Panc1 (cell line): ENCODE data around the gene HLA-DMB. TPM values are rescaled to one million over a fixed set of nuclear protein-coding genes. Genes with fewer than 3 reads are reported as not detected.

Experiments
- ATAC-seq: fragments of 200-7000 bp; cut with Tn5 transposase; 2 replicates; pipeline ENCODE4 v1.9.1; 2020; ENCODE audit warnings: mild to moderate bottlenecking, moderate library complexity
- BruUV-seq: library from RNA; stranded (reverse); fragments of 400-500 nt; replicated peaks from 2 replicates; lab custom pipeline; 2021; lab: Mats Ljungman, UMichigan
- CTCF ChIA-PET: fragments of 300-600 bp; sonication (Branson Sonifier 250); formaldehyde crosslinking; loops from one replicate; lab custom pipeline; 2022; ENCODE audit warnings: antibody characterized with exemption; lab: Charles Lee
- POLR2A ChIA-PET: fragments of 300-600 bp; sonication (Branson Sonifier 250); formaldehyde crosslinking; loops from one replicate; lab custom pipeline; 2022; ENCODE audit warnings: antibody characterized with exemption; lab: Charles Lee
- DNase-seq: peaks from one replicate; pipeline ENCODE4 v3.0.0-alpha.2; 2010; ENCODE audit warnings: low read depth, low spot score
- H3K27ac ChIP-seq: 2 replicates; pipeline ENCODE4 v1.5.1; 2011; ENCODE audit warnings: mild to moderate bottlenecking, low read length, inconsistent platforms
- H3K27me3 ChIP-seq: fragments of 200-500 bp; sonication (Bioruptor generic); 2 replicates; pipeline ENCODE4 v1.6.0; 2014; ENCODE audit warnings: low read length, inconsistent platforms; ENCODE audit not compliant: control insufficient read depth, insufficient read depth
- H3K36me3 ChIP-seq: fragments of 200-500 bp; sonication (Bioruptor generic); 2 replicates; pipeline ENCODE4 v1.5.1; 2014; ENCODE audit warnings: inconsistent platforms, mild to moderate bottlenecking, low read length, moderate library complexity; ENCODE audit not compliant: control insufficient read depth, insufficient read depth
- H3K4me1 ChIP-seq: 2 replicates; pipeline ENCODE4 v1.5.1; 2011; ENCODE audit warnings: inconsistent platforms, mild to moderate bottlenecking, low read length, moderate library complexity; ENCODE audit not compliant: control insufficient read depth, insufficient read depth
- H3K4me3 ChIP-seq, 2 experiments: 2 replicates each; pipeline ENCODE4 v1.5.1; 2011 to 2012; ENCODE audit warnings: low read depth in 2 of 2, low read length in 2 of 2, mild to moderate bottlenecking in 2 of 2, inconsistent platforms in 1 of 2, moderate library complexity in 1 of 2
- H3K9me3 ChIP-seq: fragments of 200-500 bp; sonication (Bioruptor generic); 2 replicates; pipeline ENCODE4 v1.5.1; 2014; ENCODE audit warnings: low read depth, mild to moderate bottlenecking, inconsistent platforms, low read length, moderate library complexity; ENCODE audit not compliant: control insufficient read depth, insufficient read depth
- POLR2AphosphoS5 ChIP-seq: IDR thresholded peaks from 2 replicates; pipeline ENCODE4 v1.6.1; 2012; ENCODE audit warnings: mild to moderate bottlenecking, low read depth, low read length, moderate library complexity
- SIN3A ChIP-seq: IDR thresholded peaks from 2 replicates; pipeline ENCODE4 v1.6.1; 2012; ENCODE audit warnings: low read depth, mild to moderate bottlenecking, low read length, moderate library complexity, borderline replicate concordance; ENCODE audit not compliant: insufficient read depth
- TCF7L2 ChIP-seq: IDR thresholded peaks from 2 replicates; pipeline ENCODE4 v1.6.1; 2011; ENCODE audit warnings: mild to moderate bottlenecking, low read depth, low read length, inconsistent platforms
- in situ Hi-C: cut with HindIII; loops from 2 replicates; pipeline ENCODE4 v1.10.0; 2016; ENCODE audit warnings: low sequenced_read_pairs, low pct_unique_long_range_greater_than_20kb
- intact Hi-C: fragments of 100-400 bp; cut with micrococcal nuclease; formaldehyde crosslinking; loops from one replicate; pipeline ENCODE4 v1.10.0; 2022; ENCODE audit not compliant: unreplicated experiment
- total RNA-seq: library from RNA; stranded (reverse); gene quantifications from one replicate; pipeline ENCODE4 v1.2.1, GENCODE V29; 2021; ENCODE audit not compliant: unreplicated experiment
- TF ChIP-seq, protein P1 (sequence below): fragments of 450-650 bp; IDR thresholded peaks from 2 replicates; pipeline ENCODE4 v1.5.1; 2017; ENCODE audit warnings: mild to moderate bottlenecking
- TF ChIP-seq, protein P2 (sequence below), 2 experiments: IDR thresholded peaks; 2 replicates each; pipeline ENCODE4 v1.6.1; 2011 to 2012; ENCODE audit warnings: low read depth in 2 of 2, control low read depth in 1 of 2, low read length in 1 of 2, mild to moderate bottlenecking in 1 of 2, moderate library complexity in 1 of 2; ENCODE audit not compliant: insufficient read depth in 1 of 2

Gene HLA-DMB
- total RNA-seq, 1 experiment from 2014 or later, result 0.44 TPM

DNA sequence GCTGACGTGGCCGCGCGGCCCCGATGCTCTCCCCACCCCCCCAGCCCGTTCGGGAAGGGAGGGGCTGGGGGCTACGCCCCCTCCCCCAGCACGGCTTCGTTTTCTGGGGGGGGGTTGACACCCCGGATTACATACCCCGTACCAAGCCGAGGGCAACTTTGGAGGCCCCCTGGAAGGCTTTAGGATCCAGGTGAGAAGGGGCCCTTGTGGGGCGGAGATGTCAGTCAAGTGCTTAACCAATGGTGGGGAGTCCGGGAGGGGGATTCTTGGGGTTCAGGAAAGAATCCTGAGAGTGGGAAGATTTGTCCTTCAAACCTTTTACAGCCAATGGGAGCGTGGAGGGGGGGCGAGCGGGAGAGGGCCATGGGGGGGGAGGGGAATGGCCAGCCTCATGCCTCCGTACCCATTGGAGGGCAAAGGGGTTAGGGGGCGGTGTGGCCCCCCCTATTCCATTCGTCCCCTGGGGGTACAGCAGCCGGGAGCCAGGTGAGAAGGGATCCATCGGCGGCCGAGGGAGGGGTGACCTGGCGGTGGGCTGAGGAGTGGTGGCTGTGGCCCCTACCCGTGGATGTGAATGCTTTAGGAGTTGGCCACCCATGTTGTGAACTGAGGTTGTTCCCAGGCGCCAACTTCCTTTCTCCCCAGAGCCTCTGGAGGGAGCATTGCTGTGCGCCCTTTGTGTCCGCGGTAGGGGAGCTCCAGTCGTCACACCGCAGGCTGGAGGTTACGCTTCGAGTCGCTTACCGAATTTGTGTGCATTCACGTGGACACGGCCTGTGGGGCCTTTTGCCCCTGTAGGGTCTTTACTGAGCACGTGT lies 28.2 kb upstream of the HLA-DMB start:
- BruUV-seq, result no TSS peak
- peak overlapping the region; percentile 100 for H3K27ac ChIP-seq
- H3K36me3 ChIP-seq, result peaks cover 16% of the 10 kb centered on the region
- no peaks in the 10 kb centered on the region for H3K9me3 ChIP-seq
- in situ Hi-C loops (no loop called here), intact Hi-C loops (no loop called here)
- POLR2A ChIA-PET, result interaction anchor here (0.7 to 0.9 kb wide), 2 partner anchors 10 to 22 kb away, joined by 6 to 12 read pairs; no protein-coding TSS in a partner anchor
- H3K4me3 ChIP-seq, result peak overlapping the region; percentile 88 to 100
- peaks cover 23% of the 10 kb centered on the region for H3K4me1 ChIP-seq
- peak; percentile 26 for ATAC-seq
- 0 out of 2 replicates have a peak, but pooled peaks have one; percentile 48 for TF ChIP-seq SIN3A
- TF ChIP-seq, protein P1, sequence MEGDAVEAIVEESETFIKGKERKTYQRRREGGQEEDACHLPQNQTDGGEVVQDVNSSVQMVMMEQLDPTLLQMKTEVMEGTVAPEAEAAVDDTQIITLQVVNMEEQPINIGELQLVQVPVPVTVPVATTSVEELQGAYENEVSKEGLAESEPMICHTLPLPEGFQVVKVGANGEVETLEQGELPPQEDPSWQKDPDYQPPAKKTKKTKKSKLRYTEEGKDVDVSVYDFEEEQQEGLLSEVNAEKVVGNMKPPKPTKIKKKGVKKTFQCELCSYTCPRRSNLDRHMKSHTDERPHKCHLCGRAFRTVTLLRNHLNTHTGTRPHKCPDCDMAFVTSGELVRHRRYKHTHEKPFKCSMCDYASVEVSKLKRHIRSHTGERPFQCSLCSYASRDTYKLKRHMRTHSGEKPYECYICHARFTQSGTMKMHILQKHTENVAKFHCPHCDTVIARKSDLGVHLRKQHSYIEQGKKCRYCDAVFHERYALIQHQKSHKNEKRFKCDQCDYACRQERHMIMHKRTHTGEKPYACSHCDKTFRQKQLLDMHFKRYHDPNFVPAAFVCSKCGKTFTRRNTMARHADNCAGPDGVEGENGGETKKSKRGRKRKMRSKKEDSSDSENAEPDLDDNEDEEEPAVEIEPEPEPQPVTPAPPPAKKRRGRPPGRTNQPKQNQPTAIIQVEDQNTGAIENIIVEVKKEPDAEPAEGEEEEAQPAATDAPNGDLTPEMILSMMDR, result no peak
- no peak for DNase-seq
- CTCF ChIA-PET, result interaction anchor here (0.6 to 1.1 kb wide), 2 partner anchors 34 to 1930 kb away, joined by 3 read pairs; no protein-coding TSS in a partner anchor
- H3K27me3 ChIP-seq, result no peaks in the 10 kb centered on the region

DNA sequence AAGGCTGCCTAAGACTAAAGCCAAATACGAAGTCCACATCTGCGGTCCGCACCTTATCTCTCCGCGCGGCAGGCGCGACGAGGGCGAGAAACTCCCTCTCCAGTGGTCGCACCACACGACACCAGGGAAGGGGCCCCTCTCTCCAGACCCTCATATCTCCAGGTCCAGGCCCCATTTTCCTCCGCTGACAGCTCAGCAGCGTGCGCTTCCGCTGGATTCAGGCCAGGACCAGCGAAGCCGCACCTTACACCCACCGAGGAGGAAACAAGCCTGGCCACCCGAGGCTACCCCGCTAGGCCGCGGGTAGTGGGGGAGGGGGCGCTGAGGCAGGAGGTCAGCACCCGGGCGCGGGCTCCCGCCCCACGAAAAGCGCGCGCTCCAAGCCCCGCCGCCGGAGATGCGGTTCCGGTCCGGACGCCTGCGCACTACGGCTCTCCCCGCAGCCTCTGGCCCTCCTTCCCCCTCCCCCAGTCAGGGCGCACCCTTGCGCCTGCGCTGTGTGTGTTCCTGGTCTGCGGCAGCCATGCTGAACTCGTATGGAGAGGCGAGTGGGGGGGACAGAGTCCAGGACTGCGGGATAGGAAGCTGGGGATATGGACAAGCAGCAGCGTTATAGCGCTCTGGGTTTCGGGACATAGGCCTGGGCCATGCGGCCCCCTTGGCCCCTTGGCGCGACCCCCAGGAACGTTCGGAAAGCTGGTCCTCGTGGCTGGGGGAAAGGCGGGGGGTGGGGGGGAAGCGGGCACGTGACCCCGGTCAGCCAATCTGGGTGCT lies 27.5 kb upstream of the HLA-DMB start, which contains the start of gene BRD2:
TSS of gene BRD2 (plus strand) at position 502 of the 774 bp plus-strand sequence. CDS start 4,305 bp downstream, outside the sequence.
- peak; percentile 63 for ATAC-seq
- peak within 1 kb of the TSS; percentile 88 to 100 for H3K4me3 ChIP-seq
- H3K27ac ChIP-seq, result peak within 1 kb of the TSS; percentile 100
- H3K4me1 ChIP-seq, result peaks cover 26% of the 10 kb centered on the region
- ChIA-PET POLR2A (interaction anchor here (0.7 to 0.9 kb wide), 2 partner anchors 11 to 21 kb away, joined by 6 to 12 read pairs; no protein-coding TSS in a partner anchor), CTCF (interaction anchor here (0.6 to 1.3 kb wide), 4 partner anchors 11 to 1931 kb away, joined by 3 read pairs; partner anchors contain the start of gene HLA-DMA)
- H3K36me3 ChIP-seq, result peaks cover 11% of the 10 kb centered on the region
- in situ Hi-C loops, result no loop called here
- intact Hi-C loops, result no loop called here
- H3K9me3 ChIP-seq, result no peaks in the 10 kb centered on the region
- BruUV-seq, result no TSS peak
- no peaks in the 10 kb centered on the region for H3K27me3 ChIP-seq
- TF ChIP-seq POLR2AphosphoS5, result peak; percentile 91
- TF ChIP-seq TCF7L2, result no peak
- peak; percentile 36; the same call in 1 of the 2 replicates for TF ChIP-seq SIN3A
- peak; percentile 86 for DNase-seq

DNA sequence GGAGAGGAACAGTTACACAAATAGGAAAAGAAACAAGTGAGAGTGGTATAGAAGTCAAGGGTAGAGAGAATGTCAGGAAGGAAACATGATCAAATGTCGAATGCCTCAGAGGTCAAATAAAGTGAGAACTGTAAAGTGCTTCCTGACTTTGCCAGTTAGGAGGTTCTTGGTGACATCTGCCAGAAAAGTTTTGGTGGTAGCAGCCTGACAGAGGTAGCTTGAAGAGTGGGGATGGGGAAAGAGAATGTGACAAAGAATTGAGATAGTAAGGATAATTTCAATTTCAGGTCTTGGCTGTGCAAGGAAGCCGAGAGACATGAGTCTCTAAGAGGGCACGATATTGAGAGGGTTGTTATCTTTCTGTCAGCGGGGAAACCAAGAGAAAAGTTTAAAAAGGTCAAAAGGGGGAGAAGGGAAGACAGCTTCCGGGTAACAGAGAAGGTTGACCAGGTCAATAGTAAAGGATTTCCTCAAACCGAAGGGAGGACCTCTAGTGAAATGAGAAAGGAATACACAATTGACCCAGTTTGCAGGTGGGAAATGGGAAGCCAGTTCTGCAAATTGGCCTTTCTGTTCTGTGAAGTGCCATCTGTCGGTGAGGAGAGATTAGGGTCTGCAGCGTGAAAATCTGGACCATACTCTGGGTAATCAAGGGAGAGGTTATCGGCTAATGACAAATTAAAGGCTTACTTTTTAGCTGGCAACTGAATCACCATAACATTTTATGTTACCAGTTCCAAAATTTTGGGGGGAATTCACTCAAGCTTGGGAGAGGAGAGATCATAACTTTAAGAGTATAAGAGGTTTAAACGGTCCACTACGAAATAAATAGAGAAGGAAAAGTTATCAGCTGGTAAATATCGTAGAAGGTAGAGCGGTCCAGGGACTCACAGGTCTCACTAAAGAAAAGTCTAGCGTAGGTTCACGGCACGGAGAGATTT lies 26.6 kb upstream of the HLA-DMB start:
- no peak for ATAC-seq
- CTCF ChIA-PET, result interaction anchor here (1.2 to 1.3 kb wide), 2 partner anchors 11 to 14 kb away, joined by 3 read pairs; partner anchors contain the start of gene HLA-DMA
- no peak for DNase-seq
- Histone ChIP-seq H3K4me1 (peaks cover 26% of the 10 kb centered on the region), H3K9me3 (no peaks in the 10 kb centered on the region), H3K4me3 (peak overlapping the region; percentile 88 to 100), H3K27me3 (no peaks in the 10 kb centered on the region), H3K27ac (peak overlapping the region; percentile 100), H3K36me3 (peaks cover 2% of the 10 kb centered on the region; the same call in 1 of the 2 replicates)
- BruUV-seq, result TSS peak; percentile 72
- TF ChIP-seq TCF7L2 (no peak), POLR2AphosphoS5 (no peak), SIN3A (no peak)
- TF ChIP-seq, protein P1, result peak; percentile 76
- TF ChIP-seq, protein P2, sequence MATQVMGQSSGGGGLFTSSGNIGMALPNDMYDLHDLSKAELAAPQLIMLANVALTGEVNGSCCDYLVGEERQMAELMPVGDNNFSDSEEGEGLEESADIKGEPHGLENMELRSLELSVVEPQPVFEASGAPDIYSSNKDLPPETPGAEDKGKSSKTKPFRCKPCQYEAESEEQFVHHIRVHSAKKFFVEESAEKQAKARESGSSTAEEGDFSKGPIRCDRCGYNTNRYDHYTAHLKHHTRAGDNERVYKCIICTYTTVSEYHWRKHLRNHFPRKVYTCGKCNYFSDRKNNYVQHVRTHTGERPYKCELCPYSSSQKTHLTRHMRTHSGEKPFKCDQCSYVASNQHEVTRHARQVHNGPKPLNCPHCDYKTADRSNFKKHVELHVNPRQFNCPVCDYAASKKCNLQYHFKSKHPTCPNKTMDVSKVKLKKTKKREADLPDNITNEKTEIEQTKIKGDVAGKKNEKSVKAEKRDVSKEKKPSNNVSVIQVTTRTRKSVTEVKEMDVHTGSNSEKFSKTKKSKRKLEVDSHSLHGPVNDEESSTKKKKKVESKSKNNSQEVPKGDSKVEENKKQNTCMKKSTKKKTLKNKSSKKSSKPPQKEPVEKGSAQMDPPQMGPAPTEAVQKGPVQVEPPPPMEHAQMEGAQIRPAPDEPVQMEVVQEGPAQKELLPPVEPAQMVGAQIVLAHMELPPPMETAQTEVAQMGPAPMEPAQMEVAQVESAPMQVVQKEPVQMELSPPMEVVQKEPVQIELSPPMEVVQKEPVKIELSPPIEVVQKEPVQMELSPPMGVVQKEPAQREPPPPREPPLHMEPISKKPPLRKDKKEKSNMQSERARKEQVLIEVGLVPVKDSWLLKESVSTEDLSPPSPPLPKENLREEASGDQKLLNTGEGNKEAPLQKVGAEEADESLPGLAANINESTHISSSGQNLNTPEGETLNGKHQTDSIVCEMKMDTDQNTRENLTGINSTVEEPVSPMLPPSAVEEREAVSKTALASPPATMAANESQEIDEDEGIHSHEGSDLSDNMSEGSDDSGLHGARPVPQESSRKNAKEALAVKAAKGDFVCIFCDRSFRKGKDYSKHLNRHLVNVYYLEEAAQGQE (IDR thresholded peaks at IDR 0.05; ENCODE audit: insufficient read depth in 1 of 2, low read depth in 2 of 2, low read length in 1 of 2), result no peak
- intact Hi-C loops (no loop called here), in situ Hi-C loops (no loop called here)
- POLR2A ChIA-PET, result no interaction called here
